ENCODE data around the gene CRABP1. TPM values are rescaled to one million over a fixed set of nuclear protein-coding genes. Genes with fewer than 3 reads are reported as not detected.

The CRABP1 gene
- total RNA-seq, 1 experiment from 2014 or later: not detected

DNA sequence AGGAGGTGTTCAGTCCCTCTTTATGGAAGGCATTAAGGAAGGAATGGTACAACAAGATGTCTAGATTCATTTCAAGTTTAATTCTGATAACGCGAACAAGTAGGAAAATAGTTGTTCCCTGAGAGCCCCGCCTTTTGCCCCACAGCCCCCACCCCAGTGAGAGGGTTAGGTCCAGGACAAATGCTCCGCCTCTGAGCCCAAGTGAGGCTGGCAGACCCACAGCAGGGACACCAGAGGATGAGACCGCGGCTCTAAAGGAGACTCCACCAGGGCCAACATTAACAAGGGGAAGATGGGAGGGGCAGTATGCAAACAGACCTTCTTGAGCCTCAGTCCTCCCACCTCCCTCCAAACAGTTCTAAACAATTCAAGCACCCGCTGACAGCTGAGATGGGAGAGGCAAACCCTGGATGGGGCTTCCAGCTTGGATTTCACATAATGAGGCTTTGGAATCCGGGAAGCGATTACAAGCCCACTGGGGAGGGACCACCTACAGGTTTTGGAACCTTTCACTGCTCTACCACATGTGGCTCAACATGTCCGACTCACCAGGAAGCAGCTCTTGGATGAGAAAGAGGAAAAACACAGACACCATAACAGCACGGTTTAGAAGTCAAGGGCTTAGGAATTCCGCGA lies 54.9 kb downstream of the CRABP1 start:
- ChIA-PET POLR2A (ENCODE audit: unreplicated experiment) (no interaction called here), CTCF (no interaction called here)
- intact Hi-C loops (cut with micrococcal nuclease; ENCODE audit: unreplicated experiment): no loop called here
- no TSS peak for BruUV-seq (replicated peaks)
- no peak overlapping the region for H3K4me2 ChIP-seq
- no peaks in the 10 kb centered on the region for H3K27me3 ChIP-seq (ENCODE audit: insufficient read depth, low read depth)
- no peaks in the 10 kb centered on the region for H3K79me2 ChIP-seq (ENCODE audit: low read depth)
- H3K9me3 ChIP-seq (ENCODE audit: insufficient read depth, low read depth): no peaks in the 10 kb centered on the region
- no peaks in the 10 kb centered on the region for H3K9me2 ChIP-seq (ENCODE audit: insufficient read depth)
- H4K20me1 ChIP-seq (ENCODE audit: insufficient read depth): no peaks in the 10 kb centered on the region
- no peaks in the 10 kb centered on the region for H3K4me1 ChIP-seq (replicated peaks; ENCODE audit: insufficient read depth)
- no peak for DNase-seq
- no peaks in the 10 kb centered on the region for H3K36me3 ChIP-seq (ENCODE audit: low read depth)
- no peak overlapping the region for H3K4me3 ChIP-seq
- TF ChIP-seq CTCF (conservative IDR thresholded peaks at IDR 0.05) (no peak), EZH2 (IDR thresholded peaks at IDR 0.05; ENCODE audit: low read depth) (no peak)
- no peak overlapping the region for H2AFZ ChIP-seq
- H3K27ac ChIP-seq: no peak overlapping the region
- H3F3A ChIP-seq (ENCODE audit: insufficient read depth, low read depth): no peaks in the 10 kb centered on the region

- Histone ChIP-seq H3K4me1 (replicated peaks; ENCODE audit: insufficient read depth) (no peaks in the 10 kb centered on the region), H3K79me2 (ENCODE audit: low read depth) (no peaks in the 10 kb centered on the region), H4K20me1 (ENCODE audit: insufficient read depth) (no peaks in the 10 kb centered on the region), H3K36me3 (ENCODE audit: low read depth) (no peaks in the 10 kb centered on the region), H3F3A (ENCODE audit: insufficient read depth, low read depth) (no peaks in the 10 kb centered on the region), H3K27ac (no peak overlapping the region), H3K27me3 (ENCODE audit: insufficient read depth, low read depth) (no peaks in the 10 kb centered on the region), H3K4me2 (no peak overlapping the region), H3K9me3 (ENCODE audit: insufficient read depth, low read depth) (no peaks in the 10 kb centered on the region), H3K4me3 (no peak overlapping the region), H2AFZ (no peak overlapping the region), H3K9me2 (ENCODE audit: insufficient read depth) (no peaks in the 10 kb centered on the region)
- TF ChIP-seq CTCF (conservative IDR thresholded peaks at IDR 0.05) (no peak), EZH2 (IDR thresholded peaks at IDR 0.05; ENCODE audit: low read depth) (no peak)
- intact Hi-C loops (cut with micrococcal nuclease; ENCODE audit: unreplicated experiment): no loop called here
- ChIA-PET POLR2A (ENCODE audit: unreplicated experiment) (no interaction called here), CTCF (interaction anchor here (0.6 kb wide), 1 partner anchor 14 kb away, joined by 4 read pairs; no protein-coding TSS in a partner anchor)
- BruUV-seq (replicated peaks): no TSS peak
- no peak for DNase-seq
Measured at GRCh38 chr15:78396186-78396814, 56.1 kb downstream of the CRABP1 start.

DNA sequence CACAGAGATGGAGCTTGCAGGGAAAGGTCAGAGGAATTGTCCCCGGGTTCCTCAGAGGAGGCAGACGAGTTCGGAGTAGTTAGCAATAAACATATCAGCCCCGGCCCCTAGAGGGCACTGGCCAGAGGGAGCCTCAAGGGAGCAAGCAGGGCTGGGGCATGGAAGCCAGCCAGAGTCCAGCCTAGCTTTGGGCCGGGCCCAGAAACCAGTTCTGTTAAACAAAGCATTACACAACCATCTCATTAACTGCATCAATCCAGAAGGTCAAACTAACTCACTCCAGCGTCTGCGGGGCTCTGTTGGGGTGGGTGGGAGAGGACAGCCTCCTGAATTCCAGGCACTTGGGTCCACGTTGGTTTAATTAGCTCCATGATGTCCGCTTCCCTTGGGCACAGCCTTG lies 56.8 kb downstream of the CRABP1 start:
- no peak for DNase-seq
- no peaks in the 10 kb centered on the region for H3K36me3 ChIP-seq (ENCODE audit: low read depth)
- H3K79me2 ChIP-seq (ENCODE audit: low read depth): no peaks in the 10 kb centered on the region
- H3K9me3 ChIP-seq (ENCODE audit: insufficient read depth, low read depth): no peaks in the 10 kb centered on the region
- BruUV-seq (replicated peaks): no TSS peak
- intact Hi-C loops (cut with micrococcal nuclease; ENCODE audit: unreplicated experiment): no loop called here
- no peak overlapping the region for H3K4me3 ChIP-seq
- H3K27ac ChIP-seq: no peak overlapping the region
- TF ChIP-seq EZH2 (IDR thresholded peaks at IDR 0.05; ENCODE audit: low read depth) (no peak), CTCF (conservative IDR thresholded peaks at IDR 0.05) (peak; percentile 46)
- no peak overlapping the region for H3K4me2 ChIP-seq
- ChIA-PET CTCF (interaction anchor here (0.6 kb wide), 2 partner anchors 11 to 13 kb away, joined by 4 read pairs; no protein-coding TSS in a partner anchor), POLR2A (ENCODE audit: unreplicated experiment) (no interaction called here)
- no peak overlapping the region for H2AFZ ChIP-seq
- H3K27me3 ChIP-seq (ENCODE audit: insufficient read depth, low read depth): 0 out of 2 replicates have a peak, but pooled peaks cover 4% of the 10 kb centered on the region
- H4K20me1 ChIP-seq (ENCODE audit: insufficient read depth): no peaks in the 10 kb centered on the region
- no peaks in the 10 kb centered on the region for H3F3A ChIP-seq (ENCODE audit: insufficient read depth, low read depth)
- H3K4me1 ChIP-seq (replicated peaks; ENCODE audit: insufficient read depth): no peaks in the 10 kb centered on the region
- no peaks in the 10 kb centered on the region for H3K9me2 ChIP-seq (ENCODE audit: insufficient read depth)

All from PC-9 (cell line).